Hepatocyte (in vitro differentiated cells): ENCODE data around the gene C1QB.

Source experiments
- EZH2 ChIP-seq: fragments of 200-600 bp; sonication (generic); IDR thresholded peaks from 2 replicates; pipeline ENCODE4 v1.6.1; 2016; ENCODE audit warnings: antibody characterized with exemption, mild to moderate bottlenecking, borderline replicate concordance
- EZH2phosphoT487 ChIP-seq: fragments of 200-600 bp; sonication (generic); IDR thresholded peaks from one replicate; pipeline ENCODE4 v1.6.1; 2018; ENCODE audit warnings: antibody characterized with exemption, mild to moderate bottlenecking, low read depth, moderate library complexity; ENCODE audit not compliant: unreplicated experiment, severe bottlenecking
- TF ChIP-seq, protein P1 (sequence below): fragments of 200-600 bp; sonication (generic); IDR thresholded peaks from 2 replicates; pipeline ENCODE4 v1.5.1; 2016; ENCODE audit warnings: antibody characterized with exemption, mild to moderate bottlenecking; ENCODE audit not compliant: poor library complexity

DNA sequence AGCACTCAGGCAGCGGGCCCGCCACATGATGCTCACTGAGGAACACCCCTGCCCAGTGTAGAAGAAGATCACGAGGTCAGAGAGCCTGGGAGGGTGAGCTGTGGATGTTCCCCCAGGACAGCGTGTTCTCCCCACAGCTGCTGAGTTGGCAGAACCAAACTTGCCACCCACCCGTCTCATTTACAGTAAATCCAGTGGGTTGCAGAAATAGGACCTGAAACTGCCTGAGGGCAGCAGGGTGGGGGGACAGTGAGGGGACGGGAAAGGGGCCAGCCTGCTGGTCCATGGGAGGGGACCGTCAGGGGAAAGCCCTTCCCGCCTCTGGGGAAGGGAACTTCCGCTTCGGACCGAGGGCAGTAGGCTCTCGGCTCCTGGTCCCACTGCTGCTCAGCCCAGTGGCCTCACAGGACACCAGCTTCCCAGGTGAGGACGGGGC is at the start of gene C1QB:
- TF ChIP-seq, protein P1, sequence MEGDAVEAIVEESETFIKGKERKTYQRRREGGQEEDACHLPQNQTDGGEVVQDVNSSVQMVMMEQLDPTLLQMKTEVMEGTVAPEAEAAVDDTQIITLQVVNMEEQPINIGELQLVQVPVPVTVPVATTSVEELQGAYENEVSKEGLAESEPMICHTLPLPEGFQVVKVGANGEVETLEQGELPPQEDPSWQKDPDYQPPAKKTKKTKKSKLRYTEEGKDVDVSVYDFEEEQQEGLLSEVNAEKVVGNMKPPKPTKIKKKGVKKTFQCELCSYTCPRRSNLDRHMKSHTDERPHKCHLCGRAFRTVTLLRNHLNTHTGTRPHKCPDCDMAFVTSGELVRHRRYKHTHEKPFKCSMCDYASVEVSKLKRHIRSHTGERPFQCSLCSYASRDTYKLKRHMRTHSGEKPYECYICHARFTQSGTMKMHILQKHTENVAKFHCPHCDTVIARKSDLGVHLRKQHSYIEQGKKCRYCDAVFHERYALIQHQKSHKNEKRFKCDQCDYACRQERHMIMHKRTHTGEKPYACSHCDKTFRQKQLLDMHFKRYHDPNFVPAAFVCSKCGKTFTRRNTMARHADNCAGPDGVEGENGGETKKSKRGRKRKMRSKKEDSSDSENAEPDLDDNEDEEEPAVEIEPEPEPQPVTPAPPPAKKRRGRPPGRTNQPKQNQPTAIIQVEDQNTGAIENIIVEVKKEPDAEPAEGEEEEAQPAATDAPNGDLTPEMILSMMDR: no peak
- no peak for TF ChIP-seq EZH2
- TF ChIP-seq EZH2phosphoT487: no peak
